Tibial nerve (tissue), 4 donors: ENCODE measurements around the gene SLC5A12. TPM values are rescaled to one million over a fixed set of nuclear protein-coding genes. Genes with fewer than 3 reads are reported as not detected.

Experiments
- DNase-seq, 2 donors: peaks; one replicate each; pipeline ENCODE4 v3.0.0-alpha.2; 2019; ENCODE audit warnings: low spot score in 2 of 2
- H3K27ac ChIP-seq, 4 donors: fragments of 200-600 bp; sonication (generic) in 3 of 4; one replicate each; pipeline ENCODE4 v1.5.1; 2017 to 2019; ENCODE audit warnings: mild to moderate bottlenecking in 1 of 4
- H3K27me3 ChIP-seq, 2 donors: fragments of 200-600 bp; sonication (generic) in 1 of 2; one replicate each; pipeline versions ENCODE4 v1.5.1 to v1.6.0; 2017 to 2019
- H3K36me3 ChIP-seq, 3 donors: fragments of 200-600 bp; sonication (generic); one replicate each; pipeline ENCODE4 v1.5.1; 2018 to 2019
- H3K4me1 ChIP-seq, 4 donors: fragments of 200-600 bp; sonication (generic) in 3 of 4; one replicate each; pipeline ENCODE4 v1.5.1; 2017 to 2019
- H3K4me3 ChIP-seq, 4 donors: fragments of 200-600 bp; sonication (generic) in 3 of 4; one replicate each; pipeline ENCODE4 v1.5.1; 2017 to 2019; ENCODE audit warnings: mild to moderate bottlenecking in 1 of 4, moderate library complexity in 1 of 4
- H3K9me3 ChIP-seq, 4 donors: fragments of 200-600 bp; sonication (generic) in 3 of 4; one replicate each; pipeline ENCODE4 v1.5.1; 2017 to 2019
- EP300 ChIP-seq, 2 donors: sonication (generic); formaldehyde crosslinking; IDR thresholded peaks; one replicate each; pipeline ENCODE4 v1.6.1; 2017; ENCODE audit warnings: antibody characterized with exemption in 2 of 2, mild to moderate bottlenecking in 1 of 2
- POLR2A ChIP-seq, 2 donors: fragments of 450-650 bp; IDR thresholded peaks; one replicate each; pipeline ENCODE4 v1.6.1; 2017; ENCODE audit warnings: antibody characterized with exemption in 2 of 2, mild to moderate bottlenecking in 2 of 2, moderate library complexity in 2 of 2
- WGBS, 2 donors: methylation state at CpG; one replicate each; pipeline ENCODE4 v1.1.5; 2018; 5-methylcytosine and 5-hydroxymethylcytosine counted together
- total RNA-seq, 4 donors: library from RNA; depleted of rRNA; stranded (reverse); fragments of >200 nt; gene quantifications; one replicate each; pipeline ENCODE4 v1.1.0, GENCODE V29; 2016
- TF ChIP-seq, protein P1 (sequence below), 5 experiments: fragments of 200-600 bp in 3 of 5; fragments of 450-650 bp in 2 of 5; sonication (generic) in 3 of 5; IDR thresholded peaks; one replicate each; pipeline ENCODE4 v1.5.1; 2016 to 2019; ENCODE audit warnings: antibody characterized with exemption in 5 of 5, mild to moderate bottlenecking in 3 of 5, moderate library complexity in 2 of 5

Gene SLC5A12
- total RNA-seq, 4 donors from 2014 or later, result under 0.01 to 0.90 (median 0.53) TPM

- H3K27me3 ChIP-seq, result no peaks in the 10 kb centered on the region
- peak overlapping the region in 3 of 4 donors; percentile 35 to 83 (median 69) for H3K27ac ChIP-seq
- WGBS, 2 donors, result 24 to 35% methylated on average over 9 of the region's 9 CpGs
- no peaks in the 10 kb centered on the region for H3K36me3 ChIP-seq
- H3K4me3 ChIP-seq, result no peak overlapping the region
- TF ChIP-seq, protein P1, sequence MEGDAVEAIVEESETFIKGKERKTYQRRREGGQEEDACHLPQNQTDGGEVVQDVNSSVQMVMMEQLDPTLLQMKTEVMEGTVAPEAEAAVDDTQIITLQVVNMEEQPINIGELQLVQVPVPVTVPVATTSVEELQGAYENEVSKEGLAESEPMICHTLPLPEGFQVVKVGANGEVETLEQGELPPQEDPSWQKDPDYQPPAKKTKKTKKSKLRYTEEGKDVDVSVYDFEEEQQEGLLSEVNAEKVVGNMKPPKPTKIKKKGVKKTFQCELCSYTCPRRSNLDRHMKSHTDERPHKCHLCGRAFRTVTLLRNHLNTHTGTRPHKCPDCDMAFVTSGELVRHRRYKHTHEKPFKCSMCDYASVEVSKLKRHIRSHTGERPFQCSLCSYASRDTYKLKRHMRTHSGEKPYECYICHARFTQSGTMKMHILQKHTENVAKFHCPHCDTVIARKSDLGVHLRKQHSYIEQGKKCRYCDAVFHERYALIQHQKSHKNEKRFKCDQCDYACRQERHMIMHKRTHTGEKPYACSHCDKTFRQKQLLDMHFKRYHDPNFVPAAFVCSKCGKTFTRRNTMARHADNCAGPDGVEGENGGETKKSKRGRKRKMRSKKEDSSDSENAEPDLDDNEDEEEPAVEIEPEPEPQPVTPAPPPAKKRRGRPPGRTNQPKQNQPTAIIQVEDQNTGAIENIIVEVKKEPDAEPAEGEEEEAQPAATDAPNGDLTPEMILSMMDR (IDR thresholded peaks at IDR 0.05), result peak; percentile 43 to 87 (median 78)
- TF ChIP-seq POLR2A (IDR thresholded peaks at IDR 0.05), result no peak
- peak in 1 of 2 donors; percentile 57 for TF ChIP-seq EP300 (IDR thresholded peaks at IDR 0.05)
- peaks cover 0 to 27% (median 6%) of the 10 kb centered on the region in 4 donors for H3K4me1 ChIP-seq
- DNase-seq, result peak; percentile 33 to 81
- H3K9me3 ChIP-seq, result no peaks in the 10 kb centered on the region
Measured at GRCh38 chr11:26753723-26754504, 32.1 kb upstream of the SLC5A12 start.

- Histone ChIP-seq H3K27me3 (no peaks in the 10 kb centered on the region), H3K4me3 (no peak overlapping the region), H3K36me3 (no peaks in the 10 kb centered on the region), H3K4me1 (peaks cover 0 to 21% (median 3%) of the 10 kb centered on the region in 4 donors), H3K9me3 (no peaks in the 10 kb centered on the region), H3K27ac (no peak overlapping the region)
- TF ChIP-seq, protein P1 (IDR thresholded peaks at IDR 0.05), result no peak
- TF ChIP-seq POLR2A (IDR thresholded peaks at IDR 0.05), result no peak
- no peak for TF ChIP-seq EP300 (IDR thresholded peaks at IDR 0.05)
- DNase-seq, result no peak
Measured at GRCh38 chr11:26749927-26750326, 28.1 kb upstream of the SLC5A12 start.

DNA sequence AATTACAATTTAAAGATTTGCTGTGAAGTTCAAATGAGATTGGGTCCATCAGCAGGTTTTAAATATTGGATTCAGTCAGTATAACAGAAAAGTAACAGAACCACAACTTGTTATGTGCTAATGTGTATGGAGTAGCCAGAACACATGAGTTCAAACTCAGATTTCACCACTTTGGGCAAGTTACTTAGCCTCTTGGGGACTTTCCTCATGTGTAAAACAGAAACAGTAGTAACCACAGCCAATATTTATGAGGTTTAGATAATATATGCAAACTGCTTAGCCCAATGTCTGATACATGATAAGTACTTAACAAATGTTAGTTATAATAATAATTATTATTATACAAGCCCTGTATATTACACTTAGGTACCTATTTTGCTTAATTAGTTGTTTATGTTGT lies 21.8 kb upstream of the SLC5A12 start:
- no peak for DNase-seq
- Histone ChIP-seq H3K36me3 (no peaks in the 10 kb centered on the region), H3K27me3 (no peaks in the 10 kb centered on the region), H3K9me3 (no peaks in the 10 kb centered on the region), H3K4me3 (no peak overlapping the region), H3K4me1 (no peaks in the 10 kb centered on the region), H3K27ac (no peak overlapping the region)
- TF ChIP-seq POLR2A (IDR thresholded peaks at IDR 0.05), result no peak
- TF ChIP-seq, protein P1 (IDR thresholded peaks at IDR 0.05), result no peak
- TF ChIP-seq EP300 (IDR thresholded peaks at IDR 0.05), result no peak

DNA sequence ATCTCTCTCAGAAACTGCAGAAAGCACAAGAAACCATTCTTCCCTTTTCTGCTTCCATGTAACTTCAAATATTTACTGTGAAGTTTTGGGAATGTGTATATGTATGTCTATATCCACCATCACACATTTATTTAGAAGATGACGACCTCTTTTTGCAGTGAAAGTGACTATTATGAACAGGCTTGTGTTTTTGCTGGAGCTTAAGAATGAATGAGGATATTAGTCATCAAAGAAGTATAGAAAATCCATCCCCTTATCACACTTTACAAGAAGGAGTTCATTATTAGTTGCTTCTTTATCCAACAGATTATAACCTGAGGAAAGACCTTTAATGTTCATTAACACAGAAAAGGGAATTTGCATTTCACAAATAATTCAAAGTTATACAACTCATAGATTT lies 21.1 kb upstream of the SLC5A12 start:
- no peak for TF ChIP-seq EP300 (IDR thresholded peaks at IDR 0.05)
- no peak for TF ChIP-seq POLR2A (IDR thresholded peaks at IDR 0.05)
- TF ChIP-seq, protein P1 (IDR thresholded peaks at IDR 0.05), result no peak
- Histone ChIP-seq H3K4me1 (no peaks in the 10 kb centered on the region), H3K9me3 (no peaks in the 10 kb centered on the region), H3K27ac (no peak overlapping the region), H3K4me3 (no peak overlapping the region), H3K36me3 (no peaks in the 10 kb centered on the region), H3K27me3 (no peaks in the 10 kb centered on the region)
- WGBS, 2 donors, result 31 to 52% methylated on average over 1 of the region's 1 CpG
- DNase-seq, result no peak

DNA sequence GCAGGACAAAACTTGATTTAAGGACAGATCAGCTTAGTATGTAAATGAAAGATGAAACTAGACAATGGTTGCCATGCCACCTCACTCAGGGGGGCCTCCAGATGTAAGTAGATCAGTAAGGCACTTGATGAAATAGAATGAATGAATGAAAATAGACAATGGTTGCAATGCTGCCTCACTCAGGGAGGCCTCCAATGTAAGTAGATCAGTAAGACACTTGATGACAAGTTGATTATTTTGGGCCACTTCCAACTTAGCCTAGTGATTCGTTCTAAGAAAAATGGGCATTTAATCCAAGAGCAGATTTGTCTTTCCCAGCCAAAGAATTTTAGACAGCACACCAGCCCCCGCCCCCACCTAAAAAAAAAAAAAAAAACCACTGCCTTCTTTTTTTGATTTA lies 19.2 kb upstream of the SLC5A12 start:
- TF ChIP-seq, protein P1 (IDR thresholded peaks at IDR 0.05), result no peak
- TF ChIP-seq POLR2A (IDR thresholded peaks at IDR 0.05) (no peak), EP300 (IDR thresholded peaks at IDR 0.05) (no peak)
- DNase-seq, result no peak
- Histone ChIP-seq H3K4me3 (no peak overlapping the region), H3K27ac (no peak overlapping the region), H3K9me3 (no peaks in the 10 kb centered on the region), H3K4me1 (no peaks in the 10 kb centered on the region), H3K27me3 (no peaks in the 10 kb centered on the region), H3K36me3 (no peaks in the 10 kb centered on the region)
- 33 to 42% methylated on average over 2 of the region's 2 CpGs for WGBS, 2 donors
